DLD1 (cell line): ENCODE measurements around the gene TUG1.

Experiments
- in situ Hi-C: cut with HindIII; loops from 2 replicates; pipeline ENCODE4 v1.10.0; 2017; ENCODE audit warnings: low sequenced_read_pairs

TUG1 gene

DNA sequence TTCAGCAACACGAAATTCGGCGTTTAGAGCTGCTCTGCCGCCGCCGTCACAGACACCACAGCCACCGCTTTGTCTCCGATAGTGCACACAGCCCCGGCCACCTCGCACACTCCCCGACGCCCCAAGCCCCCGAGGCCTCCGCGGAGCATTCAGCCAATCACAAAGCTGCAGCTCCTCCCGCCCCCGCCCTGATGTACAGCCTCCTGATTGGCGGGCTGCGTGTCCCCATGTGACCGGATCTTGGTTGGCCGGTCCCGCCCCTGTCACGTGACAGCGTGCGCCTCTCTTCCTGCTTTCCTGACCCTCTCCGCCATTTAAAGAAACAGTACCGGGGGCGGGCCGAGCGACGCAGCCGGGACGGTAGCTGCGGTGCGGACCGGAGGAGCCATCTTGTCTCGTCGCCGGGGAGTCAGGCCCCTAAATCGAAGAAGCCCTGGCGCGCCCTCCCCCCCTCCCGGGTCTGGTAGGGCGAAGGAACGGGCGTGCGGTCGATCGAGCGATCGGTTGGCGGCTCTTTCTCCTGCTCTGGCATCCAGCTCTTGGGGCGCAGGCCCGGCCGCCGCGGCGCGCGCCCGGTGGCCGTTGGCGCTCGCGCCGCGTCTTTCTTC lies at the start of gene TUG1:
TSS of gene TUG1 (plus strand) at position 342 of the 608 bp plus-strand sequence.
- in situ Hi-C loops = no loop called here

- in situ Hi-C loops = no loop called here
Measured at GRCh38 chr22:30919973-30920372, 49.1 kb upstream of the TUG1 start.

DNA sequence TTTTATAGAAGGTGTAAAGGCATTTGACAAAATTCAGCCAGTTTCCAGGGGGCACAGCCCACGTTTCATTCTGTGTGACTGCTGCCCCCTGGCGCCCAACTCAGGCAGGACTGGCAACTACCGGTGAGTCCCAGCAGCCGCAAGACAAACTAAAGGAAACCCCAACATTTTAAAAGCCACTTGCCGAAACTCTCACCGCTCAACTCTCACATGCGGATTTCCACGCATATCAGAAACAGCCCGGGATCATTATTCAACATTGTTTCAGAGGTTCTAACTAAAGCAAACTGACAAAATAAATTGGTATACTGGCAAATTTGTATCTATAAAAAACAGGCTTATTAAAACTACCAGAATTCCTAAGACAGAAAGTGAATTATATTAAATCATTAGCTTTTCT lies 48.7 kb upstream of the TUG1 start:
- in situ Hi-C loops = no loop called here

- in situ Hi-C loops = no loop called here
Measured at GRCh38 chr22:30921108-30921507, 48.0 kb upstream of the TUG1 start.

- in situ Hi-C loops = no loop called here
Measured at GRCh38 chr22:30922151-30922611, 46.9 kb upstream of the TUG1 start.

DNA sequence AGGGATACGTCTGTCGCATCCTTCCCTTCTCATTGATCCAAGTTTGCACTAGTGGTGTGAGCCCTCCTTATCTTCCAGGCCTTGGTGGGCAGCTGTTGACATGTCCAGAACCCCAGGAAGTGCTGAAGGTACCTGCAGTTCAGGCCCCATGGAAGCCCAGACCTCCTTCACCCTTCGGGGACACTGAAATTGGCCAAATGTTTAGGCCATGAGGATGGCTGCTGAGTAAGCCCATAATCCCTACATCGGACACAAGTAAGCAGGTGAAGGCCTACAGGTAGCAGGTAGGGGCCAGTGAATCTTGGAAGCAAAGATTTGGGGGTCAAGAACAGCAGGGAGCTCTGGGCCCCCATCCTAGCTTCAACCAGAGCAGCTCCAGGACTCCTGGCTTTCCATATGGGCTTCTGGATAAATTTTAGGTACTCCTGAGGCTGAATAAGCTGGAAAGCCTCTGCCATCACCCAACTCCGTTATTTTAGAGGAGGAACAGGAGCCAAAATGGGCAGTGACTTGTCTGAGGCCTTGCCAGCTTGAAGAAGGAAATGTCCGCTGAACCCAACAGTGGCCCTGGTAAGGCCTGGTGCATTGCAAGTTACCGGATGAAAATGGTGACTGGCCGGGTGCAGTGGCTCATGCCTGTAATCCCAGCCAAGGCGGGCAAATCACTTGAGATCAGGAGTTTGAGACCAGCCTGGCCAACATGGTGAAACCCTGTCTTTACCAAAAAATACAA lies 45.7 kb upstream of the TUG1 start:
- in situ Hi-C loops = no loop called here

DNA sequence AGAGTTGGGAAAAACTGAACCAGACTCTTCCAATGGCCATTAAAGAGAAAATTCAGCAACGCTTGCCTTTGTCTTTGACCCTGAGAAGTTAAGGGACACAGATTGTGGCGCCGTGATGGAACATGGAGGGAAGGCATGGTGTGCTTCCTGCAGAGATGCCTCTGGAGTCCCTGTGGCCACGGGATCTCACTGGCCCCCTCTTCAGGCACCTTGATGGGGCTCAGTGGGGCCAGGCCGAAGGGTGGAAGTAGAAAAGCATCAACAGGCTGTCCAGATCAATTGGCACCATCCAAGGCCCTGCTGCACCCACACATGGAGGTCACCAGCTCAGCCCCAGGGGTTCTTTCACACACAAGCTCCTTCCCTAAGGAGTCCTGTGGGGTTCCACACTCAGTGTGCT lies 43.4 kb upstream of the TUG1 start:
- in situ Hi-C loops = no loop called here

- in situ Hi-C loops = no loop called here
Measured at GRCh38 chr22:30926706-30927105, 42.4 kb upstream of the TUG1 start.

- in situ Hi-C loops = no loop called here
Measured at GRCh38 chr22:30927806-30928205, 41.3 kb upstream of the TUG1 start.

DNA sequence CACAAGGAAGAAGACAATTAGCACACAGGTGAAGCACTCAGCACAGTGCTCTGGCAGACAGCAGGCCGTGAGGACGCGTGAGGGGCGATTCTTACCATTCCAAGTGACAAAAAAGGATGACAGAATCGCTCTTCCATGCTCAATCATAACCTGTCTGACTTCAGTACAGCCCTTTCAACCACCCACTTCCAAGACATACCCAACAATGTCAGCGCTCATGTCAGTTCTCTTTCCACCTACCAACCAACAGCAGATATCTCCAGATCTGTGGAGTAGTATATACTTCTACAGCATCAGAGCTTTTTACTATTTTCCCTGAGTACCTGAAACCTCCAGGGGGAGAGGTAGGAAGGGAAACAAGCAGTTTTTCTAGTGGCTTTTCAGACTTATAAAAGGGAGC lies 40.7 kb upstream of the TUG1 start:
- in situ Hi-C loops = no loop called here

DNA sequence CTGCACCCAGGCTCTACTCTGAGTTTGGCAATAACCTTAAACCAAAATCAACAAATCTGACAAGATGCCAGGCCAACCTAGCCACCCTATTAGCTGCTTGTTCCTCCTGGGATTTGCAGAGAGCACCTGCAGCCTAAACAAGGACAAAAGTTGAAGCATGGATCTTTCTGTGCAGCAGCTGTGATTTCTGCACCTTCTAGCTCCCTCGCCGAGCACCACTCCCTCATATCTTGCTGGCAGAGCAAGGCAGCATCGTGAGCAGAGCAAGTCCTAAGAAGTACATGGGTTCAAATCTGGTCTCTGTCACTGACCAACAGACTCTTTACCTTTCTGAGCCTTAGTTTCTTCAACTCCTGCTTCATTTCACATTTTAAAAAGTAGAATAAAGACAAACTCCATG lies 38.8 kb upstream of the TUG1 start:
- in situ Hi-C loops = loop anchor here (5.0 kb wide), 1 partner anchor 43 kb away; no protein-coding TSS in a partner anchor

- in situ Hi-C loops = loop anchor here (5.0 kb wide), 1 partner anchor 44 kb away; no protein-coding TSS in a partner anchor
Measured at GRCh38 chr22:30931541-30932300, 37.3 kb upstream of the TUG1 start.

GRCh38 chr22:30932661-30933060 lies 36.4 kb upstream of the TUG1 start:
- in situ Hi-C loops = loop anchor here (5.0 kb wide), 1 partner anchor 45 kb away; no protein-coding TSS in a partner anchor

DNA sequence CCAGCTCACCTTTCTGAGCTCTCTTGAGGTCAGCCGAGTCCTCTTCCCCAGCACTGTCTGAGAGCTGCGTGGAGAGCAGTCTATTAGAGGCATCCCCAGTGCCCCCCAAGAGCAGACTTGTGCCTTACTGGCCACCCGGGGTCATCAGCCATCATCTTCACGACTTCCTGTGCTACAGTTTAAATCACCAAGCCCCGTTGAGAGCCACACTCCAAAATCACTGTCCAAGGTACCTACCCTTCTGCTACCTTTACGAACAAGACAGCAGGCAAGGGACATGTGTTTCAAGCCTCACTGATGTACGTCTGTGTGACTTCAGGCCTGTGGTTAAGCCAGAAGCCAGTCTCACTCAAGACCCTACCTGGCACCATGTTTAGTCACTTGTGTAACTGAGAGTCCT lies 35.6 kb upstream of the TUG1 start:
- in situ Hi-C loops = loop anchor here (5.0 kb wide), 1 partner anchor 46 kb away; no protein-coding TSS in a partner anchor

GRCh38 chr22:30934053-30934452 lies 35.0 kb upstream of the TUG1 start:
- in situ Hi-C loops = loop anchor here (5.0 kb wide), 1 partner anchor 47 kb away; no protein-coding TSS in a partner anchor

GRCh38 chr22:30940685-30941362 lies 28.2 kb upstream of the TUG1 start:
- in situ Hi-C loops = no loop called here

DNA sequence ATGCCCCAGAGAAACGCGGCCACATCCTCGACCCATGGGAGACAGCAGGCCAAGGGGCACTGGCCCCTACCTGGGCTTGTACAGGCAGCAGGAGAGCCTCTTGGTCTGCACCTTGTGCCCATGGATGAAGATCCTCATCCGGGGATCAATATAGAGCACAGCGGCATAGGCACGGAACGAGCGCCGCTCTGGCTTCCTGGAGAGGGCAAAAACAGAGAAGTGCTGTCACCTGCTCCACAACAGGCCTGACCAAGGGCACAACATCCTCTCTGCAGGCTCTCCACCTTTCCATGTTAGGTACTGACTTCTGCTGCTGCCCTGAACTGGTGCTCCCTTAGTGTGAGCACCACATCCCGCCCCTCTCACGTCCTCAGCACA lies 27.7 kb upstream of the TUG1 start:
- in situ Hi-C loops = no loop called here

- in situ Hi-C loops = no loop called here
Measured at GRCh38 chr22:30943368-30943767, 25.7 kb upstream of the TUG1 start.

- in situ Hi-C loops = no loop called here
Measured at GRCh38 chr22:30944986-30945385, 24.1 kb upstream of the TUG1 start.

DNA sequence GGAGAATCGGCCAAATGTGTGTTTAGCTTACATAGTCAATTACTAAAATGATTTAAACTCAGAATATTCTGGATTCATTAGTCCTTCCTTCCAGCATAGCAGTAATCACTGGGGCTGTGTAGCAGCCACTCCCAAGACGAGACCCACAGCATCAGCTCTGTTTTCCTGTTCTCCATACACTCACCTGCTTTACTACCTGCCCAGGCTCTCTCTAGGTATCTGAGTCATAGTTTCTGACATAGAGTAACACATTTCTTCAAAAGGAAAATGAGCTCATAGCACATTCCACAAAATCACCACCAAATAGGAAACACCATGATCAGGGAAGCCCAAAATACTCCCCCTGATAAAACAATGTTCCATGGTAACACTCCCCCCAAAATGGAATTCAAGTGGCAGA lies 23.4 kb upstream of the TUG1 start:
- in situ Hi-C loops = no loop called here

DNA sequence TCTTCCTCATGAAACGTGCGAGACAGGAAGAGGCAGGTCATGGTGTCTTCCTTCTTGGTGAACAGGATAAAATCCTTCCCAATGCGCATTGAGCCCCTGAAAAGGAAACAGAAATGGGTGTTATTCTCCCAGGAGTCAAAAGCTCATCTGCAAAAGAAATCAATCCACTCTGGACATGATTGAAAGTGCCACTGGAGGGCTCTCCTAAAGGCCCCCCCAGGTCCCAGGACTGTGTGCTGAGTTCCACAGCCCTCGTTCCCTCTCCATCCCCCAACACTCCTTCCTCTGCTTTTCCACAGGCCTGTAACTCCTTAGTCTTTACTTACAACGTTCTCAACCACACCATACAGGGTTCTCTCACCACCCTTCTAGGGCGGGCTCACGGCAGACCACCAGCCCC lies 22.7 kb upstream of the TUG1 start:
- in situ Hi-C loops = no loop called here
